HUES64 (cell line): ENCODE measurements around the gene GRAMD2A. TPM values are rescaled to one million over a fixed set of nuclear protein-coding genes. Genes with fewer than 3 reads are reported as not detected.

ENCODE experiments used
- H3K27ac ChIP-seq: 2 replicates; pipeline ENCODE4 v1.7.0; 2013; ENCODE audit warnings: low read depth, low read length, inconsistent platforms
- H3K27me3 ChIP-seq: 2 replicates; pipeline ENCODE4 v1.6.1; 2013; ENCODE audit warnings: mild to moderate bottlenecking, low read length; ENCODE audit not compliant: insufficient read depth
- H3K36me3 ChIP-seq: 2 replicates; pipeline ENCODE4 v1.6.1; 2013; ENCODE audit warnings: mild to moderate bottlenecking, low read length; ENCODE audit not compliant: insufficient read depth
- H3K4me1 ChIP-seq: 2 replicates; pipeline ENCODE4 v1.6.1; 2013; ENCODE audit warnings: mild to moderate bottlenecking, low read length, moderate library complexity; ENCODE audit not compliant: insufficient read depth
- H3K4me3 ChIP-seq: 2 replicates; pipeline ENCODE4 v1.5.1; 2013; ENCODE audit warnings: mild to moderate bottlenecking, low read length, moderate library complexity
- H3K9ac ChIP-seq: 2 replicates; pipeline ENCODE4 v1.6.1; 2013; ENCODE audit warnings: mild to moderate bottlenecking, low read depth, low read length
- H3K9me3 ChIP-seq: 2 replicates; pipeline ENCODE4 v1.6.1; 2013; ENCODE audit warnings: low read depth, low read length; ENCODE audit not compliant: insufficient read depth
- WGBS: fragments of 150-250, 120-280 bp; methylation state at CpG from one replicate; pipeline ENCODE4 v1.1.7; 2013; ENCODE audit warnings: missing lambda C conversion rate; 5-methylcytosine and 5-hydroxymethylcytosine counted together
- polyA plus RNA-seq, 2 experiments: library from polyadenylated mRNA; stranded (reverse); fragments of 50-300 nt; gene quantifications; one replicate each; pipeline ENCODE4 v1.2.3, GENCODE V29; 2013

Gene GRAMD2A
- polyA plus RNA-seq (2013, experiment 1 of 2) = 0.15 TPM
- polyA plus RNA-seq (2013, experiment 2 of 2) = 1.0 TPM

- Histone ChIP-seq H3K36me3 (peaks cover 42% of the 10 kb centered on the region), H3K9me3 (no peaks in the 10 kb centered on the region), H3K27me3 (peaks cover 32% of the 10 kb centered on the region), H3K27ac (no peak within 1 kb of the TSS), H3K4me1 (0 out of 2 replicates have a peak, but pooled peaks cover 6% of the 10 kb centered on the region), H3K4me3 (peak within 1 kb of the TSS; percentile 70), H3K9ac (peak within 1 kb of the TSS; percentile 29; the same call in 1 of the 2 replicates)
- WGBS = 8% methylated on average over 73 of the region's 83 CpGs
Measured at GRCh38 chr15:72197460-72198355, at the start of gene GRAMD2A. GRAMD2A (minus strand) TSS chr15:72197787.

- no peak overlapping the region for H3K9ac ChIP-seq
- H3K4me1 ChIP-seq = peaks cover 18% of the 10 kb centered on the region; the same call in 1 of the 2 replicates
- 13% methylated on average over 2 of the region's 2 CpGs for WGBS
- no peaks in the 10 kb centered on the region for H3K9me3 ChIP-seq
- H3K27ac ChIP-seq = no peak overlapping the region
- peaks cover 72% of the 10 kb centered on the region for H3K27me3 ChIP-seq
- no peak overlapping the region for H3K4me3 ChIP-seq
- peaks cover 44% of the 10 kb centered on the region for H3K36me3 ChIP-seq
Measured at GRCh38 chr15:72242775-72243370, 45.3 kb upstream of the GRAMD2A start.

DNA sequence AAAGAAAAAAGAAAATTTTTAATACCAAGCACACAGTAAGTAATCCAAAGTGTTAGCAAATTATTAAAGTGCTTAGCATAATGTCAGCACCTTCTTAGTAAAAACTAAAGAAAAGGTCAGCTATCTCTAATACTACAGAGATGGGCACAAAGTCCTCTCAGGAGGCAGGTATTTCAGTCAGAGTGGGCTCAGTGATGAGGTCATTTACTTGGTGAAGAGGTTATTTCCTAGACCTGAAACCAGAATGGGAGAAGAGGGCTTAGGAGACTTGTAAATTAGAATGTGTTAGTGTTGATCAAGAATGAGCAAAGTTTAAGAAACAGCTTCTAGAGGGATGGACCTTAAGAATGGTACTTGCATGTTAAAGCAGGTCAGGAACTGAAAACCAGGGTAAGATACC is 42.1 kb upstream of the GRAMD2A start:
- H3K27me3 ChIP-seq = peaks cover 81% of the 10 kb centered on the region
- no peak overlapping the region for H3K27ac ChIP-seq
- H3K9ac ChIP-seq = no peak overlapping the region
- no peak overlapping the region for H3K4me3 ChIP-seq
- H3K9me3 ChIP-seq = no peaks in the 10 kb centered on the region
- H3K36me3 ChIP-seq = peaks cover 35% of the 10 kb centered on the region
- peaks cover 34% of the 10 kb centered on the region; the same call in 1 of the 2 replicates for H3K4me1 ChIP-seq

DNA sequence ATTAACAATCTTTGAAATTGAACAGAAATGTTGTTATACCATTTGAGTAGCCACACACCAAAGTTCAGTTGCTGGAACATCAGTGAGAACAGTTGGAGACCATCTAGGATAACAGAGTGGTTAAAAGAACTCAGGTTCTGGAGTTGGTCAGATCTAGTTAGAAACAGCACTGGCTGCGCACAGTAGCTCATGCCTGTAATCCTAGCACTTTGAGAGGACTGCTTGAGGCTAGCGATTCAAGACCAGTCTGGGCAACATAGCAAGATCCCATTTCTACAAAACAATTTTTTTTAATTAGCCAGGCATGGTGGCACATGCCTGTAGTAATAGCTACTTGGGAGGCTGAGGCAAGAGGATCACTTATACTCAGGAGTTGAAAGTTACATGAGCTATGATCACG is 41.0 kb upstream of the GRAMD2A start:
- peaks cover 33% of the 10 kb centered on the region; the same call in 1 of the 2 replicates for H3K4me1 ChIP-seq
- H3K27me3 ChIP-seq = peaks cover 81% of the 10 kb centered on the region
- no peaks in the 10 kb centered on the region for H3K9me3 ChIP-seq
- WGBS = 97% methylated on average over 3 of the region's 3 CpGs
- H3K27ac ChIP-seq = no peak overlapping the region
- H3K36me3 ChIP-seq = peaks cover 28% of the 10 kb centered on the region
- no peak overlapping the region for H3K9ac ChIP-seq
- H3K4me3 ChIP-seq = no peak overlapping the region

GRCh38 chr15:72237853-72238224 is 40.3 kb upstream of the GRAMD2A start:
- H3K9me3 ChIP-seq = no peaks in the 10 kb centered on the region
- peaks cover 84% of the 10 kb centered on the region for H3K27me3 ChIP-seq
- H3K9ac ChIP-seq = peak overlapping the region; percentile 28; the same call in 1 of the 2 replicates
- no peak overlapping the region for H3K27ac ChIP-seq
- peaks cover 26% of the 10 kb centered on the region; the same call in 1 of the 2 replicates for H3K4me1 ChIP-seq
- H3K4me3 ChIP-seq = no peak overlapping the region
- peaks cover 28% of the 10 kb centered on the region for H3K36me3 ChIP-seq
- 91% methylated on average over 1 of the region's 1 CpG for WGBS

- Histone ChIP-seq H3K27ac (peak overlapping the region; percentile 31; the same call in 1 of the 2 replicates), H3K4me3 (peak overlapping the region; percentile 32; the same call in 1 of the 2 replicates), H3K9me3 (no peaks in the 10 kb centered on the region), H3K9ac (peak overlapping the region; percentile 61; the same call in 1 of the 2 replicates), H3K36me3 (peaks cover 26% of the 10 kb centered on the region), H3K4me1 (peaks cover 28% of the 10 kb centered on the region), H3K27me3 (peaks cover 89% of the 10 kb centered on the region)
- 57% methylated on average over 2 of the region's 3 CpGs for whole genome bisulfite sequencing
Measured at GRCh38 chr15:72237029-72237852, 39.7 kb upstream of the GRAMD2A start.

GRCh38 chr15:72236381-72237003 is 38.9 kb upstream of the GRAMD2A start:
- Histone ChIP-seq H3K4me1 (peaks cover 29% of the 10 kb centered on the region), H3K4me3 (peak overlapping the region; percentile 32; the same call in 1 of the 2 replicates)

DNA sequence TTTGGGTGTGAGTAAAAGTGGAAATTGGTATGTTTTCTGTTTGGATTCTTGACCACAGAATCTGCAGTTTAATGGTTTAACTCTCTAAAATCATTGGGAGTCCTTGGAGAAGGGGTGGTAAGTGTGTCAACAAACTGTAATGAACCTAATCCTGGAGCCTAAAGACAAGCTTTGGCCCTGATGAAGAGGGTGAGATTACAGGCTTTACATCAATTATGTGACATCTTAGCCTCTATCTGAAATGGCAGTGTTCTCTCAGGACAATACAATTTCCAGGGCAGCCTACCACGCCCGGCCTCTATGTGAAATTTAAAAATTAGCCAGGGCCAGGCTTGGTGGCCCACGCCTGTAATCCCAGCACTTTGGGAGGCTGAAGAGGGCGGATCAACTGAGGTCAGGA is 37.7 kb upstream of the GRAMD2A start:
- H3K4me1 ChIP-seq = peaks cover 29% of the 10 kb centered on the region
- peaks cover 6% of the 10 kb centered on the region for H3K36me3 ChIP-seq
- H3K27ac ChIP-seq = no peak overlapping the region
- no peak overlapping the region for H3K9ac ChIP-seq
- H3K9me3 ChIP-seq = no peaks in the 10 kb centered on the region
- H3K27me3 ChIP-seq = peaks cover 73% of the 10 kb centered on the region
- H3K4me3 ChIP-seq = no peak overlapping the region
- 89% methylated on average over 4 of the region's 4 CpGs for WGBS

More at GRCh38 chr15:72236381-72237003, 38.9 kb upstream of the GRAMD2A start:
- peaks cover 85% of the 10 kb centered on the region for H3K27me3 ChIP-seq
- H3K9me3 ChIP-seq = no peaks in the 10 kb centered on the region
- H3K27ac ChIP-seq = no peak overlapping the region
- H3K36me3 ChIP-seq = peaks cover 18% of the 10 kb centered on the region
- H3K9ac ChIP-seq = no peak overlapping the region; the same call in 1 of the 2 replicates
- 94% methylated on average over 2 of the region's 2 CpGs for WGBS

GRCh38 chr15:72233769-72234168 is 36.2 kb upstream of the GRAMD2A start:
- Histone ChIP-seq H3K27ac (no peak overlapping the region), H3K9ac (no peak overlapping the region), H3K4me1 (peaks cover 36% of the 10 kb centered on the region), H3K9me3 (no peaks in the 10 kb centered on the region), H3K27me3 (peaks cover 60% of the 10 kb centered on the region), H3K36me3 (peaks cover 6% of the 10 kb centered on the region; the same call in 1 of the 2 replicates), H3K4me3 (no peak overlapping the region)
- WGBS = 95% methylated on average over 6 of the region's 6 CpGs

GRCh38 chr15:72231833-72232478 is 34.4 kb upstream of the GRAMD2A start:
- Histone ChIP-seq H3K4me3 (peak overlapping the region; percentile 100), H3K27ac (peak overlapping the region; percentile 89), H3K4me1 (peaks cover 36% of the 10 kb centered on the region), H3K36me3 (peaks cover 6% of the 10 kb centered on the region; the same call in 1 of the 2 replicates), H3K9ac (peak overlapping the region; percentile 82), H3K9me3 (no peaks in the 10 kb centered on the region), H3K27me3 (peaks cover 47% of the 10 kb centered on the region)
- WGBS = 13% methylated on average over 16 of the region's 16 CpGs
